Measurements from ENCODE around the gene ANKRD65.
"Not testable (repeated sequence)": the region's sequence is repeated elsewhere in the genome, so short reads cannot be mapped to it uniquely, and the experiment has no call there.

The ANKRD65 gene

DNA sequence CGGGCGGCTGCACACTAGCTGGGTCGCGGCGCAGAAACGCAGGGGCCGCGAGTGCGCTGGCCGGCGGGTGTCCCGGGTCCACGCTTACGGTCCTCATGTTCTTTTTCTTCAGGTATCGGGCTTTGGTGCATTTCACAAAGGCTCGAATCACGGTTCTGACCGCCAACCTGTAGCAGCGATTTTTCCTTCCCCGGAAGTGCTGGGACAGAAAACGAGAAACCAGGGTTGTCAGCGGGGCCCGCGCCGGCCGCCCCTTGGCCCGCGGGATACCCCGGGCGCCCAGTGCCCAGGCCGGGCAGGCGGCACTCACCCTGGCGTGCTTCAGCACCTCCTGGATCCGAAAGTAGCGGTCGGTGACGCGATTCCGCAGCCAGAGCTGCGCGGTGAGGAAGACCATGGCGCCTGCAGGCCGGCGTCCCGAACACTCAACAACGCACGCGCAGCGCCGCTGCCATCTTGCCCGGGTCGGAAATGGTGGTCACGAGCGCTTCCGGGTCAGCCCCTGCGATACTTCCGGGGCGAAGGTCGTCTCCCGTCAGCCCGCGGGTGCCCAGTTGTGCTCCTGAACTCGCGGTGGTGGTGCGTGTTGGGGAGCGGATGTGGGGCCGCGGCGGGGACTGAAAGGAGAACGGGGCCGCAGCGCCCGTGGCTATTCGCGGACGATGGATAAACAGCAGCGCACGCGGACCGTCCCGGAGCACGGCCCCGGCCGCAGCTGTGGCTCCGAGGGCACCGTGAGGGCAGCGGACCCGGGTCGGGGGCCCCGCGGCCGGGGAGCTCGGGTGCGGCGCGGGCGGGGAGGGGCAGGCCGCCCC is 14.0 kb downstream of the ANKRD65 start, which contains the start of gene MRPL20:
MRPL20 (minus strand) TSS at position 473 of the 815 bp plus-strand sequence; CDS start at position 397, 76 bp downstream.
- no peak for TF ChIP-seq CTCF (IDR thresholded peaks at IDR 0.05; ENCODE audit: low read depth, low read length)
- peak; percentile 58 for DNase-seq (ENCODE audit: extremely low read depth, low read depth)

- no peak for DNase-seq (ENCODE audit: extremely low read depth, low read depth)
- no peak for TF ChIP-seq CTCF (IDR thresholded peaks at IDR 0.05; ENCODE audit: low read depth, low read length)
These were observed 14.8 kb downstream of the ANKRD65 start for GRCh38 chr1:1406101-1406820.

- no peak for TF ChIP-seq CTCF (IDR thresholded peaks at IDR 0.05; ENCODE audit: low read depth, low read length)
- DNase-seq (ENCODE audit: extremely low read depth, low read depth) = no peak
These were observed 17.4 kb downstream of the ANKRD65 start for GRCh38 chr1:1403653-1404052.

DNA sequence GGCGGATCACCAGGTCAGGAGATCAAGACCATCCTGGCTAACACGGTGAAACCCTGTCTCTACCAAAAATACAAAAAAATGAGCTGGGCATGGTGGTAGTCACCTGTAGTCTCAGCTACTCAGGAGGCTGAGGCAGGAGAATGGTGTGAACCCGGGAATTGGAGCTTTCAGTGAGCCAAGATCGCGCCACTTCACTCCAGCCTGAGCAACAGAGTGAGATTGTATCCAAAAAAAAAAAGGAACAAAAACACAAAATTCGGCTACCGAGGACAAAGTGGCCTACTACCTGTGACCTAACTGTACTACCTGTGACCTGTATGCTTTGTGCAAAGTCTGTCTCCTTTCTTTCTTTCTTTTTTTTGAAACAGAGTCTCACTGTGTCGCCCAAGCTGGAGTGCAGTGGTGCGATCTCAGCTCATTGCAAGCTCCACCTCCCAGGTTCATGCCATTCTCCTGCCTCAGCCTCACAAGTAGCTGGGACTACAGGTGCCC is 18.1 kb downstream of the ANKRD65 start:
- DNase-seq (ENCODE audit: extremely low read depth, low read depth) = not testable (repeated sequence)

DNA sequence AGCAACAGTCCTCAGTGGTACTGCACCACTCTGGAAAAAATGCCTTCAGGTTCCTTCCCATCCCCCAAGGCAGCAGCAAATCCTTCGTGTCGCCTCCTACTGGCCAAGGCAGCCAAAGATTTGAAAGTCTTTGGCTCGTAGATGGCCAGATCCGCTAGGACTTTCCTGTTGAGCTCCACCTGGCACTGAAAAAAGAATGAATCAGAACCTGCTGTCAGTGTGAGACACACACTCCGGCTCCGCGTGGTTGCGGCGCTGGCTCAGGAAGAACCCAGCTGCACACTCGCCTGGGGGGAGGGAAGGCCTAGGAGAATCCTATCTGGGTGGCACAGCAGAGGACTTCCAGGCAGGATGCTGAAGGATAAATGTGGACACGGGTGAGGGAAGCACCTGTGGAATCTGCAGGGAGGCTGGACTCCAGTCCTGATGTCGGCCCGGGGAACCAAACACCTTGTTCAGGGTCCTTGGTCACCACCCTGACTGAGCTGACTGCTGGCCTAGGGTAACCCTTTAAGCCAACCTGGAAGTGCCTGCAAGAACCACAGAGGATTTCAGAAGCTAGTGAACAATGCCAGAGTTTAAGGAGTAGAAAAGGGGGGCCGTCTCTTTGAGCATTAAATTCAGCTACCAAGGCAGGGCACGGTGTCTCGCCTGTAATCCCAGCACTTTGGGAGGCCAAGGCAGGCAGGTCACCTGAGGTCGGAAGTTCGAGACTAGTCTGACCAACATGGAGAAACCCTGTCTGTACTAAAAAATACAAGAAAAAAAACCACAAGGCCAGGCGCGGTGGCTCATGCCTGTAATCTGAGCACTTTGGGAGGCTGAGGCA is 18.8 kb downstream of the ANKRD65 start:
- peak; percentile 71 for TF ChIP-seq CTCF (IDR thresholded peaks at IDR 0.05; ENCODE audit: low read depth, low read length)
- DNase-seq (ENCODE audit: extremely low read depth, low read depth) = no peak

GRCh38 chr1:1401457-1402010 is 19.5 kb downstream of the ANKRD65 start:
- DNase-seq (ENCODE audit: extremely low read depth, low read depth) = no peak
- TF ChIP-seq CTCF (IDR thresholded peaks at IDR 0.05; ENCODE audit: low read depth, low read length) = no peak
